OCI-LY1 (cell line): ENCODE measurements around the gene SHC3.

Experiments used
- H2AFZ ChIP-seq: fragments of 200-600 bp; sonication (generic), shearing (Covaris generic); 2 replicates; pipeline ENCODE4 v1.6.0; 2014; ENCODE audit warnings: antibody characterized with exemption, mild to moderate bottlenecking, low read length
- H3F3A ChIP-seq: fragments of 200-600 bp; sonication (generic), shearing (Covaris generic); 2 replicates; pipeline ENCODE4 v1.6.0; 2014; ENCODE audit warnings: mild to moderate bottlenecking, antibody characterized with exemption, low read length, moderate library complexity; ENCODE audit not compliant: insufficient read depth
- H3K27ac ChIP-seq: fragments of 200-600 bp; sonication (generic); 2 replicates; pipeline ENCODE4 v1.5.1; 2014; ENCODE audit warnings: low read length, mixed run types, mild to moderate bottlenecking, low read depth; ENCODE audit not compliant: poor library complexity, severe bottlenecking
- H3K27me3 ChIP-seq: fragments of 200-600 bp; sonication (generic); 2 replicates; pipeline ENCODE4 v1.6.0; 2014; ENCODE audit warnings: antibody characterized with exemption, mild to moderate bottlenecking, low read length, moderate library complexity; ENCODE audit not compliant: insufficient read depth
- H3K36me3 ChIP-seq: fragments of 200-600 bp; sonication (generic); 2 replicates; pipeline ENCODE4 v1.6.1; 2014; ENCODE audit warnings: mild to moderate bottlenecking, antibody characterized with exemption, low read length, moderate library complexity, mixed read lengths; ENCODE audit not compliant: insufficient read depth
- H3K4me1 ChIP-seq: fragments of 200-600 bp; sonication (generic); 2 replicates; pipeline ENCODE4 v1.5.1; 2014; ENCODE audit warnings: mild to moderate bottlenecking, low read length, moderate library complexity; ENCODE audit not compliant: insufficient read depth, severe bottlenecking
- H3K4me2 ChIP-seq: fragments of 200-600 bp; sonication (generic), shearing (Covaris generic); 2 replicates; pipeline ENCODE4 v1.6.1; 2014; ENCODE audit warnings: low read length
- H3K4me3 ChIP-seq: fragments of 200-600 bp; sonication (generic); 2 replicates; pipeline ENCODE4 v1.5.1; 2014; ENCODE audit warnings: low read length, low read depth, mild to moderate bottlenecking, mixed read lengths; ENCODE audit not compliant: poor library complexity, severe bottlenecking
- H3K79me2 ChIP-seq: fragments of 200-600 bp; shearing (Covaris generic); 2 replicates; pipeline ENCODE4 v1.6.1; 2016; ENCODE audit warnings: mixed run types, low read length, mixed read lengths; ENCODE audit not compliant: insufficient read depth
- H3K9ac ChIP-seq: fragments of 200-600 bp; sonication (generic), shearing (Covaris generic); 2 replicates; pipeline ENCODE4 v1.6.1; 2014; ENCODE audit warnings: mild to moderate bottlenecking, low read length, mixed read lengths
- H3K9me2 ChIP-seq: fragments of 200-600 bp; sonication (generic), shearing (Covaris generic); 2 replicates; pipeline ENCODE4 v1.6.1; 2014; ENCODE audit warnings: low read depth, mild to moderate bottlenecking, low read length, mixed read lengths
- H3K9me3 ChIP-seq: fragments of 200-600 bp; shearing (Covaris generic); 2 replicates; pipeline ENCODE4 v1.6.1; 2014; ENCODE audit warnings: low read length, mixed read lengths
- H4K20me1 ChIP-seq: fragments of 200-600 bp; sonication (generic), shearing (Covaris generic); 2 replicates; pipeline ENCODE4 v1.6.0; 2016; ENCODE audit warnings: mild to moderate bottlenecking, low read length; ENCODE audit not compliant: insufficient read depth
- EZH2 ChIP-seq: fragments of 200-600 bp; sonication (generic), shearing (Covaris generic); IDR thresholded peaks from 2 replicates; pipeline ENCODE4 v1.8.0; 2017; ENCODE audit warnings: borderline replicate concordance, mixed run types, mild to moderate bottlenecking, antibody characterized with exemption, low read length, moderate library complexity, mixed read lengths
- TF ChIP-seq, protein P1 (sequence below): fragments of 200-600 bp; sonication (generic), shearing (Covaris generic); IDR thresholded peaks from 2 replicates; pipeline ENCODE4 v1.5.1; 2017; ENCODE audit warnings: mild to moderate bottlenecking, antibody characterized with exemption, low read length, moderate library complexity, mixed read lengths

SHC3 gene

DNA sequence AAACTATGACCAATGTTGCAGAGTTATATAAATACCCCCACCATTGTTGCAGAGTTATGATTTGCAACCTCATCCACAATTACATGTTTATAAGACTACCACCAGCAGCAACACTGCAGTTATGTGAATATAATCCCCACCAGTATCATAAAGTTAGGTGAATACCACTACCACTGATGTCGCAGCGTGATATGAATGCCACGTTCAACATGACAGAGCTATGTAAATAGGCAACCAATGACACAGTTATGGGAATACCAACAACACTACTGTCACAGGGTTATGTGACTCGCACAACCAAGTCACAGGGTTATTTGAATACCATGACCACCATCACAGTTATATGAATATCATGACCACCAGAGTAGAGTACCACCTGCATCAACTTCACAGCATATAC is 63.9 kb downstream of the SHC3 start:
- H3K9me3 ChIP-seq, result no peaks in the 10 kb centered on the region
- H3K4me1 ChIP-seq, result no peaks in the 10 kb centered on the region
- no peaks in the 10 kb centered on the region for H3K27me3 ChIP-seq
- no peak overlapping the region for H2AFZ ChIP-seq
- TF ChIP-seq EZH2, result no peak
- TF ChIP-seq, protein P1, sequence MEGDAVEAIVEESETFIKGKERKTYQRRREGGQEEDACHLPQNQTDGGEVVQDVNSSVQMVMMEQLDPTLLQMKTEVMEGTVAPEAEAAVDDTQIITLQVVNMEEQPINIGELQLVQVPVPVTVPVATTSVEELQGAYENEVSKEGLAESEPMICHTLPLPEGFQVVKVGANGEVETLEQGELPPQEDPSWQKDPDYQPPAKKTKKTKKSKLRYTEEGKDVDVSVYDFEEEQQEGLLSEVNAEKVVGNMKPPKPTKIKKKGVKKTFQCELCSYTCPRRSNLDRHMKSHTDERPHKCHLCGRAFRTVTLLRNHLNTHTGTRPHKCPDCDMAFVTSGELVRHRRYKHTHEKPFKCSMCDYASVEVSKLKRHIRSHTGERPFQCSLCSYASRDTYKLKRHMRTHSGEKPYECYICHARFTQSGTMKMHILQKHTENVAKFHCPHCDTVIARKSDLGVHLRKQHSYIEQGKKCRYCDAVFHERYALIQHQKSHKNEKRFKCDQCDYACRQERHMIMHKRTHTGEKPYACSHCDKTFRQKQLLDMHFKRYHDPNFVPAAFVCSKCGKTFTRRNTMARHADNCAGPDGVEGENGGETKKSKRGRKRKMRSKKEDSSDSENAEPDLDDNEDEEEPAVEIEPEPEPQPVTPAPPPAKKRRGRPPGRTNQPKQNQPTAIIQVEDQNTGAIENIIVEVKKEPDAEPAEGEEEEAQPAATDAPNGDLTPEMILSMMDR, result no peak
- H3K79me2 ChIP-seq, result no peaks in the 10 kb centered on the region
- no peaks in the 10 kb centered on the region for H3F3A ChIP-seq
- no peak overlapping the region for H3K27ac ChIP-seq
- H4K20me1 ChIP-seq, result no peaks in the 10 kb centered on the region
- no peaks in the 10 kb centered on the region for H3K9me2 ChIP-seq
- H3K4me3 ChIP-seq, result no peak overlapping the region
- H3K9ac ChIP-seq, result no peak overlapping the region
- no peak overlapping the region for H3K4me2 ChIP-seq
- no peaks in the 10 kb centered on the region for H3K36me3 ChIP-seq

DNA sequence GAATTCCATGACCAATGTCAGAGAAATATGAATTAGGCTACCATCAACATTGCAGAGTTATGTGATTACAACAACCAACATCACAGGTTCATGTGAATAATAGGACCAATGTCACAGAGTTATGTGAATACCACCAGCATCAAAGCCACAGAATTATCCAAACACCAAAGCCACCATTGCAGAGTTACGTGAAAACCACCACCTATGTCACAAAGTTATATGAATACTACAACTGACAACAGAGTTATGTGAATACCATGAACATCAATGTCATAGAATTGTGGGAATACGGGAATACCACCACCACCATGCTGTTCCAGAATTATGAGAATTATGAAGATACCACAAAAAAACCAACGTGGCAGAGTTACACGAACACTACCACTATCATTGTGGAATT is 64.8 kb downstream of the SHC3 start:
- Histone ChIP-seq H4K20me1 (no peaks in the 10 kb centered on the region), H3F3A (no peaks in the 10 kb centered on the region), H3K4me2 (no peak overlapping the region), H3K4me3 (no peak overlapping the region), H3K27me3 (no peaks in the 10 kb centered on the region), H3K9me3 (no peaks in the 10 kb centered on the region), H3K9me2 (no peaks in the 10 kb centered on the region), H3K4me1 (no peaks in the 10 kb centered on the region), H3K79me2 (no peaks in the 10 kb centered on the region), H3K36me3 (no peaks in the 10 kb centered on the region), H2AFZ (no peak overlapping the region), H3K9ac (no peak overlapping the region), H3K27ac (no peak overlapping the region)
- TF ChIP-seq, protein P1, result no peak
- no peak for TF ChIP-seq EZH2

DNA sequence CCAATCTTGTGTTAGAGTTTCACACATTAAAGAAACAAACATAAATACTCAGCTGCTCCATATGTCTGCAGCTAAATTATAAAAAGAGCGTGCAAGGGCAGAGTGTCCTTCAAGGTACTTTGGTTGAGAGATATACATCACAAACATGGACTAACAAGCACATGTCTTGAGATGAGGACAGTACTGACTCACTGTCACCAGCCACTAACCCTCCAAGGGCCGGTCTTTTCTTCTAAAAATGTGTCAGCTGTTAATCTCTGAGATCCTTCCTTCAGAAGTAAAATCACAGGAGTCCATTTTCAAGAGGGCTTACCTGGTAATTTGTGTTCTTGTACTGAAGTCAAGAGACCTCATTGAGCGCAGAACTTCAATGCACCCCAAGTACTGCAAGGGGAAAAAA is 66.4 kb downstream of the SHC3 start:
- H3K4me3 ChIP-seq, result no peak overlapping the region
- H3K9me2 ChIP-seq, result no peaks in the 10 kb centered on the region
- H3K79me2 ChIP-seq, result no peaks in the 10 kb centered on the region
- H3F3A ChIP-seq, result no peaks in the 10 kb centered on the region
- no peak overlapping the region for H3K27ac ChIP-seq
- no peaks in the 10 kb centered on the region for H3K4me1 ChIP-seq
- H3K9me3 ChIP-seq, result no peaks in the 10 kb centered on the region
- H2AFZ ChIP-seq, result no peak overlapping the region
- no peak overlapping the region for H3K4me2 ChIP-seq
- no peaks in the 10 kb centered on the region for H3K36me3 ChIP-seq
- no peak overlapping the region for H3K9ac ChIP-seq
- TF ChIP-seq, protein P1, result no peak
- no peak for TF ChIP-seq EZH2
- H4K20me1 ChIP-seq, result no peaks in the 10 kb centered on the region
- H3K27me3 ChIP-seq, result no peaks in the 10 kb centered on the region
